ENCODE measurements around the gene TEAD3.

DNA sequence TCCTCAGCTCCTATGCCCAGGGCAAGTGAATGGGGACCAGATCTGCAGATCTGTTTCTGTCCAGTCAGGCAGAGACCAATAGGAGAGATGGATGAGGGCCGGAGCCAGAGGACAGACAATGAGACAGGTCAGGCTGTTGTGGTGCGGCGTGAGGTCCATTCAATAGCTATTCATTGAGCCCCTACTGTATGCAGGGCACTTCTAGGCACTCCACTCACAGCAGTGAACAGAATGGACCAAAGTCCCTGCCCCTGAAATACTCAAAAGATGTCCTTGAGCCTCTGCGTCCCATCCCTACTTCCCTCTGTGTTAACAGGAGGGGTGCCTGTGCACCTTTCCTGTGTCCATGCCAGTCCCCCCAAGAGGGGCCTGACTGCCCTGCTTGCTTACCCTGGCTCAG, 24.4 kb upstream of the TEAD3 start:
- TF ChIP-seq POLR2A (IDR thresholded peaks at IDR 0.05; ENCODE audit: low read length) = no peak
- TF ChIP-seq GATA1 (IDR thresholded peaks at IDR 0.05; ENCODE audit: low read depth, low read length) = no peak

All from erythroblast (primary cell).